ENCODE measurements around the gene TRANK1.
A peak's percentile ranks its signal among the peaks of the same experiment; 100 is the strongest.

DNA sequence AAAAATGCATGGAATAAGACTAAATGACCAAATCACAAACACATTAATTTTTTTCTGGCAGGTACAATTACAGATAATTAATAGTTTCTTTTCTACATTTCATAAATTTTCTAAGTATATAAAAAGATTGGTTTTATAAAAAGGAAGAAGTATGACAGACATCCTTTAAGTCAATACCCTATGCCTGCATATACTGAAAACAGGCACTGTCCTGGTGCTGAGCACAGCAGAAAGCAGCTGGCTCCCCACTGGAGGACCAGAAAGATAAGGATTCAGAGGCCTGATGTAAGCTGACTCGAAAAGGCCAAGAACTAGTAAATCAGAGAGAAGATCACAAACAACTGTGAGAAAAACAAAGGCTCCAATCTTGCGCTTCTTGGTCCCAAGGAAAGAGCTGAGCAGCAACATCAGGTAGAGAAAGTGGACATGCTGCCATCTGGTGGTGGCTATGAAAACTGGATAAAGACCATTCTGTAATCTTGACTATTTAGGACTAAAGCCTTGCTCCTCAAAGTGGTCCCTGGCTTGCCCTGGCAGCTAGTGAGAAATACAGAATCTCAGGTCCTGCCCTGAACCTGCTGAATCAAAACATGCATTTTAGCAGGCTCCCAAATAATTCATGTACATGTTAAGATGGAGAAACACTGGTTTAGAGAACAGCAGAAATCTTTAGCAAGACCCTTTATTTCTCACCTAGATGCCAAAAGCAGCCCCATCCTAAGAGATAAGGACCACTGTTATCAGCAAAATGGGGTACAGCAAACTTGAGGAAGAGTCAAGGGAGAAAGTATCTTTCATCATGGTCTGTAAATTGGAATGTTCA is 76.0 kb downstream of the TRANK1 start:
- TF ChIP-seq, protein P1, sequence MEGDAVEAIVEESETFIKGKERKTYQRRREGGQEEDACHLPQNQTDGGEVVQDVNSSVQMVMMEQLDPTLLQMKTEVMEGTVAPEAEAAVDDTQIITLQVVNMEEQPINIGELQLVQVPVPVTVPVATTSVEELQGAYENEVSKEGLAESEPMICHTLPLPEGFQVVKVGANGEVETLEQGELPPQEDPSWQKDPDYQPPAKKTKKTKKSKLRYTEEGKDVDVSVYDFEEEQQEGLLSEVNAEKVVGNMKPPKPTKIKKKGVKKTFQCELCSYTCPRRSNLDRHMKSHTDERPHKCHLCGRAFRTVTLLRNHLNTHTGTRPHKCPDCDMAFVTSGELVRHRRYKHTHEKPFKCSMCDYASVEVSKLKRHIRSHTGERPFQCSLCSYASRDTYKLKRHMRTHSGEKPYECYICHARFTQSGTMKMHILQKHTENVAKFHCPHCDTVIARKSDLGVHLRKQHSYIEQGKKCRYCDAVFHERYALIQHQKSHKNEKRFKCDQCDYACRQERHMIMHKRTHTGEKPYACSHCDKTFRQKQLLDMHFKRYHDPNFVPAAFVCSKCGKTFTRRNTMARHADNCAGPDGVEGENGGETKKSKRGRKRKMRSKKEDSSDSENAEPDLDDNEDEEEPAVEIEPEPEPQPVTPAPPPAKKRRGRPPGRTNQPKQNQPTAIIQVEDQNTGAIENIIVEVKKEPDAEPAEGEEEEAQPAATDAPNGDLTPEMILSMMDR (IDR thresholded peaks at IDR 0.05; ENCODE audit: low read depth, low read length, missing input control) = peak; percentile 69
- TF ChIP-seq RAD21 (IDR thresholded peaks at IDR 0.05) = peak; percentile 76 to 86
- TF ChIP-seq, protein P2, sequence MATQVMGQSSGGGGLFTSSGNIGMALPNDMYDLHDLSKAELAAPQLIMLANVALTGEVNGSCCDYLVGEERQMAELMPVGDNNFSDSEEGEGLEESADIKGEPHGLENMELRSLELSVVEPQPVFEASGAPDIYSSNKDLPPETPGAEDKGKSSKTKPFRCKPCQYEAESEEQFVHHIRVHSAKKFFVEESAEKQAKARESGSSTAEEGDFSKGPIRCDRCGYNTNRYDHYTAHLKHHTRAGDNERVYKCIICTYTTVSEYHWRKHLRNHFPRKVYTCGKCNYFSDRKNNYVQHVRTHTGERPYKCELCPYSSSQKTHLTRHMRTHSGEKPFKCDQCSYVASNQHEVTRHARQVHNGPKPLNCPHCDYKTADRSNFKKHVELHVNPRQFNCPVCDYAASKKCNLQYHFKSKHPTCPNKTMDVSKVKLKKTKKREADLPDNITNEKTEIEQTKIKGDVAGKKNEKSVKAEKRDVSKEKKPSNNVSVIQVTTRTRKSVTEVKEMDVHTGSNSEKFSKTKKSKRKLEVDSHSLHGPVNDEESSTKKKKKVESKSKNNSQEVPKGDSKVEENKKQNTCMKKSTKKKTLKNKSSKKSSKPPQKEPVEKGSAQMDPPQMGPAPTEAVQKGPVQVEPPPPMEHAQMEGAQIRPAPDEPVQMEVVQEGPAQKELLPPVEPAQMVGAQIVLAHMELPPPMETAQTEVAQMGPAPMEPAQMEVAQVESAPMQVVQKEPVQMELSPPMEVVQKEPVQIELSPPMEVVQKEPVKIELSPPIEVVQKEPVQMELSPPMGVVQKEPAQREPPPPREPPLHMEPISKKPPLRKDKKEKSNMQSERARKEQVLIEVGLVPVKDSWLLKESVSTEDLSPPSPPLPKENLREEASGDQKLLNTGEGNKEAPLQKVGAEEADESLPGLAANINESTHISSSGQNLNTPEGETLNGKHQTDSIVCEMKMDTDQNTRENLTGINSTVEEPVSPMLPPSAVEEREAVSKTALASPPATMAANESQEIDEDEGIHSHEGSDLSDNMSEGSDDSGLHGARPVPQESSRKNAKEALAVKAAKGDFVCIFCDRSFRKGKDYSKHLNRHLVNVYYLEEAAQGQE (IDR thresholded peaks at IDR 0.05) = no peak
- no peak for TF ChIP-seq RXRA (IDR thresholded peaks at IDR 0.05)
- TF ChIP-seq, protein P3, sequence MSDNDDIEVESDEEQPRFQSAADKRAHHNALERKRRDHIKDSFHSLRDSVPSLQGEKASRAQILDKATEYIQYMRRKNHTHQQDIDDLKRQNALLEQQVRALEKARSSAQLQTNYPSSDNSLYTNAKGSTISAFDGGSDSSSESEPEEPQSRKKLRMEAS (IDR thresholded peaks at IDR 0.05) = no peak
- TF ChIP-seq YY1 (IDR thresholded peaks at IDR 0.05) = no peak
